Adrenal gland (tissue), 12 donors: Measurements from ENCODE around the gene COL9A2. TPM values are rescaled to one million over a fixed set of nuclear protein-coding genes. Genes with fewer than 3 reads are reported as not detected.

Experiments used
- DNase-seq, 7 donors: peaks; one replicate each; pipeline ENCODE4 v3.0.0-alpha.2; 2019 to 2020
- H3K27ac ChIP-seq, 5 donors: fragments of 200-600 bp; sonication (generic) in 4 of 5; 1 replicate in 3 of 5; 2 replicates in 2 of 5; pipeline versions ENCODE4 v1.5.1 to v1.8.0; 2016 to 2020; ENCODE audit warnings: mild to moderate bottlenecking in 1 of 5
- H3K27me3 ChIP-seq: fragments of 200-600 bp; 2 replicates; pipeline ENCODE4 v1.8.0; 2021
- H3K36me3 ChIP-seq, 2 donors: fragments of 200-600 bp; replicated peaks in 1 of 2; 1 replicate in 1 of 2; 2 replicates in 1 of 2; pipeline versions ENCODE4 v1.5.1 to v1.8.0; 2018 to 2022
- H3K4me1 ChIP-seq, 2 donors: fragments of 200-600 bp; replicated peaks in 1 of 2; 1 replicate in 1 of 2; 2 replicates in 1 of 2; pipeline versions ENCODE4 v1.5.1 to v1.8.0; 2018 to 2021
- H3K4me3 ChIP-seq, 4 donors: fragments of 200-600 bp; sonication (generic) in 3 of 4; one replicate each; pipeline ENCODE4 v1.5.1; 2016 to 2018
- H3K9me3 ChIP-seq, 3 donors: fragments of 200-600 bp; sonication (generic) in 1 of 3; replicated peaks in 1 of 3; 1 replicate in 2 of 3; 2 replicates in 1 of 3; pipeline versions ENCODE4 v1.5.1 to v1.8.0; 2016 to 2021
- POLR2A ChIP-seq, 2 donors: fragments of 450-650 bp; IDR thresholded peaks; one replicate each; pipeline ENCODE4 v1.6.1; 2017; ENCODE audit warnings: antibody characterized with exemption in 2 of 2, mild to moderate bottlenecking in 2 of 2, moderate library complexity in 1 of 2
- WGBS, 4 donors: extraction: QIAGEN DNeasy Blood & Tissue Kit in 2 of 4; methylation state at CpG; one replicate each; pipeline versions ENCODE4 v1.1.5 to v1.1.7; 2013 to 2017; 5-methylcytosine and 5-hydroxymethylcytosine counted together
- intact Hi-C, 2 donors: fragments of 100-400 bp; cut with DNase I; formaldehyde crosslinking; loops; one replicate each; pipeline versions ENCODE4 v1.14.1 to v1.15.0; 2022 to 2023
- polyA plus RNA-seq, 3 donors: library from polyadenylated mRNA; stranded (reverse); fragments of 200-250 nt in 2 of 3; fragments of 350-450 nt in 1 of 3; fragmentation: Illumina TruSeq in 1 of 3; extraction: RNeasy Lipid Tissue Mini Kit (QIAGEN cat#74804) in 1 of 3; gene quantifications; one replicate each; pipeline ENCODE4 v1.2.3, GENCODE V29; 2013 to 2014
- total RNA-seq, 9 donors: library from RNA; depleted of rRNA in 4 of 9; stranded (reverse); fragments of >200 nt in 4 of 9; fragments of 120-200 nt in 1 of 9; fragmentation: NEBNext Ultra II Directional in 1 of 9; extraction: Animal tissue kit (Norgen Biotek cat#: 25700) in 1 of 9; gene quantifications; one replicate each; pipeline versions ENCODE4 v1.1.0 to v1.2.4, GENCODE V29; 2013 to 2023
- TF ChIP-seq, protein P1 (sequence below), 6 experiments: fragments of 450-650 bp in 4 of 6; fragments of 200-600 bp in 2 of 6; sonication (generic) in 1 of 6; IDR thresholded peaks; 1 replicate in 5 of 6; 2 replicates in 1 of 6; pipeline versions ENCODE4 v1.5.1 to v1.8.0; 2016 to 2021; ENCODE audit warnings: antibody characterized with exemption in 6 of 6, mild to moderate bottlenecking in 2 of 6, moderate library complexity in 1 of 6
- donor health status: healthy with polysubstance abuse.
- donor health status: Bipolar disorder and iron deficiency.
- donor health status: DM: yes; HTN: yes; CAD: no.
- donor health status: DM: no; HTN: no; CAD: no.
- donor health status: DM: no; HTN: no; CAD: no.
- donor health status: DM: yes; HTN: yes; CAD: no.

Gene COL9A2
- total and polyA plus RNA-seq, 12 donors: 0.35 to 40.3 (median 5.8) TPM

DNA sequence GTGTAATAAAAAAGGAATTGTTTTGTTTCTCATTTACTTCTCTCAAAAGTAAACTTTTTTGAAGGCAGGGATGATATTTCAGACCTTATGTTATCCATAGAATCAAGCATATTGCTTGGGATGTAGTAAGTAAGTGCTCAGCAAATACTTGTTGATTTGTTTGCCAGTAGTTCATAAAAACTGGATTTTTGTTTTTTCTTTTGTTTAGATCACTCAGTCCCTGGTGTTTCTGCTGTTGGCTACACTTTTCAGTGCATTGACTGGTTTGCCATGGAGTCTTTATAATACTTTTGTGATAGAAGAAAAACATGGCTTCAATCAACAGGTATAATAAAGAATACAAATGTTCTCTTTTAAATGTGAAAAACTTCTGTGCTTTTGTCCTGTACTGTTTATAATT, 48.9 kb downstream of the COL9A2 start:
- Histone ChIP-seq H3K27me3 (no peaks in the 10 kb centered on the region), H3K27ac (peak overlapping the region in 2 of 5 donors; percentile 65 to 86), H3K9me3 (no peaks in the 10 kb centered on the region), H3K4me1 (peaks cover 17 to 27% of the 10 kb centered on the region in 2 donors), H3K36me3 (peaks cover 0 to 43% of the 10 kb centered on the region in 2 donors), H3K4me3 (no peak overlapping the region)
- TF ChIP-seq, protein P1, sequence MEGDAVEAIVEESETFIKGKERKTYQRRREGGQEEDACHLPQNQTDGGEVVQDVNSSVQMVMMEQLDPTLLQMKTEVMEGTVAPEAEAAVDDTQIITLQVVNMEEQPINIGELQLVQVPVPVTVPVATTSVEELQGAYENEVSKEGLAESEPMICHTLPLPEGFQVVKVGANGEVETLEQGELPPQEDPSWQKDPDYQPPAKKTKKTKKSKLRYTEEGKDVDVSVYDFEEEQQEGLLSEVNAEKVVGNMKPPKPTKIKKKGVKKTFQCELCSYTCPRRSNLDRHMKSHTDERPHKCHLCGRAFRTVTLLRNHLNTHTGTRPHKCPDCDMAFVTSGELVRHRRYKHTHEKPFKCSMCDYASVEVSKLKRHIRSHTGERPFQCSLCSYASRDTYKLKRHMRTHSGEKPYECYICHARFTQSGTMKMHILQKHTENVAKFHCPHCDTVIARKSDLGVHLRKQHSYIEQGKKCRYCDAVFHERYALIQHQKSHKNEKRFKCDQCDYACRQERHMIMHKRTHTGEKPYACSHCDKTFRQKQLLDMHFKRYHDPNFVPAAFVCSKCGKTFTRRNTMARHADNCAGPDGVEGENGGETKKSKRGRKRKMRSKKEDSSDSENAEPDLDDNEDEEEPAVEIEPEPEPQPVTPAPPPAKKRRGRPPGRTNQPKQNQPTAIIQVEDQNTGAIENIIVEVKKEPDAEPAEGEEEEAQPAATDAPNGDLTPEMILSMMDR (IDR thresholded peaks at IDR 0.05): no peak
- no peak for TF ChIP-seq POLR2A (IDR thresholded peaks at IDR 0.05)
- DNase-seq: no peak
- intact Hi-C loops: no loop called here

DNA sequence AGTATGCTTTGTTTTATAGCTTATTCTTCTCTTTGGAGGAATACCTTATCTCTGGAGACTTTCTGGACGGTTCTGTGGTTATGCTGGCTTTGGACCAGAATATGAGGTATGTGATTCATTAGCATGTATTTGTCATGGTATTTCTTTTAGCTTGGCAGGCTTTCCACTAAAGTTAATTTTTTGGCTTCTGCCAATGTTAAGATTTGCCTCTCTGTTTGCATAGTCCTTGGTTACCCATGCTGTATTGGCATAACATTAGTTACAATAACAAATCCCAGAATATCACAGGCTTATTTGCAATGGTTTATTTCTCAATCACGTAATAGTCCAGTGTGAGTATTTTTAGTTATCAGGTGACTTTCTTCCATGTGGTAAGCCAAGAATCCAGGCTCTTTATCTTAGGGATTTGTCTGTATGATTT, 49.3 kb downstream of the COL9A2 start:
- intact Hi-C loops: no loop called here
- Histone ChIP-seq H3K27ac (peak overlapping the region in 4 of 5 donors; percentile 42 to 86 (median 52)), H3K4me3 (no peak overlapping the region), H3K27me3 (no peaks in the 10 kb centered on the region), H3K9me3 (no peaks in the 10 kb centered on the region), H3K36me3 (peaks cover 0 to 48% of the 10 kb centered on the region in 2 donors), H3K4me1 (peaks cover 17 to 31% of the 10 kb centered on the region in 2 donors)
- peak in 5 of 7 donors; percentile 28 to 57 (median 48) for DNase-seq
- TF ChIP-seq, protein P1 (IDR thresholded peaks at IDR 0.05): no peak
- no peak for TF ChIP-seq POLR2A (IDR thresholded peaks at IDR 0.05)
- 23 to 48% (median 33%) methylated on average over 2 of the region's 2 CpGs for WGBS, 4 donors

DNA sequence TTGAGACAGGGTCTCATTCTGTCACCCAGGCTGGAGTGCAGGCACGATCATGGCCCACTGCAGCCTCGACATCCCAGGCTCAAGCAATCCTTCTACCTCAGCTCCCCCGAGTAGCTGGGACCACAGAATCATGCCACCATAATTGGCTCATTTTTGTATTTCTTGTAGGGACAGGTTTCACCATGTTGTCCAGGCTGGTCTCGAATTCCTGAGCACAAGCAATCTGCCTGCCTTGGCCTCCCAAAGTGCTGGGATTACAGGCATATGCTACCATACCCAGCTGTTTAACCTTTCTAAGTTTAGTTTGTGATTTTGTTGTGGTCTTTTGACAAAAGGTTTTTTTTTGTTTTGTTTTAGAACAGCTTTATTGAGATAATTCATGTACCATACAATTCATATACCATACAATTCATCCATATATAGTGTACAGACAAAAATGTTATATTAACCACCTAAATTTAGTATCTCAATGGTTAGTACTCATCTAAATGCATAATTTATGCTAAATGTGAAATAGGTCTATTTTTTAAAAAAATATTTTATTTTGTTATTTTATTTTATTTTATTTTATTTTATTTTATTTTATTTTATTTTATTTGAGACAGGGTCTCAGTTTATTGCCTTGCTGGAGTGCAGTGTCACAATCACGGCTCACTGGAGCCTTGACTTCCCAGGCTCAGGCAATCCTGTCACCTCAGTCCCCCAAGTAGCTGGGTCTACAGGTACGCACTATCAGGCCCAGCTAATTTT, 50.1 kb downstream of the COL9A2 start:
- intact Hi-C loops: no loop called here
- Histone ChIP-seq H3K4me3 (no peak overlapping the region), H3K36me3 (peaks cover 0 to 56% of the 10 kb centered on the region in 2 donors), H3K27me3 (no peaks in the 10 kb centered on the region), H3K4me1 (peaks cover 17 to 34% of the 10 kb centered on the region in 2 donors), H3K9me3 (no peaks in the 10 kb centered on the region), H3K27ac (peak overlapping the region in 4 of 5 donors; percentile 42 to 86 (median 52))
- 91 to 95% (median 94%) methylated on average over 6 of the region's 6 CpGs for WGBS, 4 donors
- TF ChIP-seq POLR2A (IDR thresholded peaks at IDR 0.05): no peak
- TF ChIP-seq, protein P1 (IDR thresholded peaks at IDR 0.05): no peak
- DNase-seq: no peak

DNA sequence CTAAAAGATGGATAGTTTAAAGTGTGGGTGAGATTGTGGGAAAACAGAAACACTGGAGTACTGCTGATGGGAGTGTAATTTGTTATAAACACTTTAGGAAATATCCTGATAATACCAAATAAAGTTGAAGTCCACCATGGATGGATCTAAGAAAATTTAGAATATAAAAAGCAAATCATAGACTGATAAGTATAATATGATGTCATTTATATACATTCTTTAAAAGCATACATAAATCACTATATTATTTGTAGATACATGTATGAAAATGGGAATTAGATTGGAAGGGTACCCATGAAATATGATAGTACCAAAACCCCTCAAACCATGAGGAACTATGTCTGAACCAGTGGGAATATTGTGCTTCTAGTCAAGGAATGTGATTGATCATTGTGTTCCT, 51.2 kb downstream of the COL9A2 start:
- H3K36me3 ChIP-seq: peaks cover 0 to 59% of the 10 kb centered on the region in 2 donors
- H3K27me3 ChIP-seq: no peaks in the 10 kb centered on the region
- no peak for DNase-seq
- intact Hi-C loops: no loop called here
- no peaks in the 10 kb centered on the region for H3K9me3 ChIP-seq
- H3K4me3 ChIP-seq: no peak overlapping the region
- H3K27ac ChIP-seq: no peak overlapping the region
- H3K4me1 ChIP-seq: peaks cover 17 to 41% of the 10 kb centered on the region in 2 donors
- TF ChIP-seq, protein P1 (IDR thresholded peaks at IDR 0.05): no peak
- no peak for TF ChIP-seq POLR2A (IDR thresholded peaks at IDR 0.05)
